IPS-NIHi11 (cell line): ENCODE data around the gene PRICKLE4.
"Not testable (repeated sequence)": the region's sequence is repeated elsewhere in the genome, so short reads cannot be mapped to it uniquely, and the experiment has no call there.

Experiments used
- DNase-seq: peaks from one replicate; pipeline ENCODE4 v3.0.0; 2012; ENCODE audit warnings: mixed read lengths, low spot score

The PRICKLE4 gene

GRCh38 chr6:41744236-41744787 is 36.3 kb upstream of the PRICKLE4 start:
- no peak for DNase-seq

DNA sequence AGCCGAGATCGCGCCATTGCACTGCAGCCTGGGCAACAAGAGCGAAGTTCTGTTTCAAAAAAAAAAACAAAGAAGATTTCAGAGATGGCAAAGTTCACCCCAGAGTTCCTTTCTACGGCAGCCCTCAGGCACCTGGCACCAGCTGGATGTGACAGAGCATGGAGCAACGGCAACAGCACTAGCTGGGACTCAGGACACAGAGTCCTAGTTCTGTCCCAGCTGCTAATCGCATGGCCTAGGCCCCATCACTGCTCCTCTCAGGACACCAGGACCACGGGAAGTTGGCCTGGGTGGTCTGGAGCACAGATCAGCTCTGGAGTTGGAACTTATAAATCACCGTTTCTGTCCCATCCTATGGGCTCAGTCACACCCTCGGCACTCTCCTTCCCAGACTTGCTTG is 34.5 kb upstream of the PRICKLE4 start:
- no peak for DNase-seq

DNA sequence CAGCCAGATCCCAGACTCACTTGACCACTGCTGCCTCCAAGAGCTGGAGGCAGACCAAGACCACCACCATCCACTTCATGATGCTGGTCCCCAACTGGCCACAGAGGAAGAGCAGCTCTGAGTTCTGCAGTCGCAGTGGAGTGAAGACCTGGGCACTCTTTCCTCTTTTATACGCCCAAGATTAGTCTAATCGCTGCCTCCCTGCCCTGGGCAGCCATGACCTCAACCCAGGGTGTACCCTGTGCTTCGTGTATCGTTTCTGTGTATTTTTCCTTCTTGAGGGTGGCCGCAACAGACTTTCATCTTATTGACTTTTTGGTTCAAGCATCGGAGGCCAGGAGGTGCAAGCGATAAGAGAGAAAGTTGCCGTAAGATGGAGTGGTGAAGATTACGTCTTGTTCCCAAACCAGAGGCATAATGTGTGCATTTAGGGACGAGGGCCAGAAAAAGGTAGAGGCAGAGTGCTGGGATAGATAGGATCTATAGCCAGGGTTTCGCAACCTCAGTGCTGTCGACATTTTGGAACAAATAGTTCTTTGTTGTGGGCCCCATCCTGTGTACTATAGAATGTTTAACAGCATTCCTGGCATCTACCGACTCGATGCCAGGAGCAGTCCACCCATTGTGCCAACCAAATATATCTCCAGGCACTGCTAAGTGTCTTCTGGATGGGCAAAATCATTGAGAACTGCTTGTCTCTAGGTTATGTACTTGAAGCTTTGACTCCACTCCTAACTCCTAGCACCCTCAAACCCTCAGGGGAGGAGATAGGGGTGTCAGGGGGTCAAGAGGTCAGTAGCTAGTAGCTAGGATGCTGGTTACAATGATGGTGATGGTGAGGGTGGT is 33.1 kb upstream of the PRICKLE4 start, which contains the start of gene PGC:
PGC (minus strand) TSS at position 142 of the 846 bp plus-strand sequence; CDS start at position 79, 63 bp downstream.
- DNase-seq: no peak

GRCh38 chr6:41748102-41748477 is 32.5 kb upstream of the PRICKLE4 start:
- no peak for DNase-seq

GRCh38 chr6:41748542-41748941 is 32.0 kb upstream of the PRICKLE4 start:
- DNase-seq: no peak

DNA sequence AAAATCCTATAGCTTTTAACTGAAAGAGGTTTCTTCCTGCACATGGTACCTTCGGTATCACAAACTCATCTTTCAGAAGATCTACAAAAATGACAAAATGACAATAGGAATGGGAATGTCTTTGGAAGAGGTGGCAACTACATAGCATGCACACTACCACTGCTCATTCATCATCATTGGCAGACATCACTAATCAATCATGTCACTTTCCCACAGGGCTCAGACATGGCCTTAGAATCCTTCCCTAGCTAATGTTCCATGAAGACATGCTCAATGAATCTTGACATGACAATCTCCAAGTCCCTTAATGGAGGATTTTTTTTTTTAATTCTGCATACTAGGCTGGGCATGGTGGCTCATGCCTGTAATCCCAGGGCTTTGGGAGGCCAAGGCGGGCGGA is 30.2 kb upstream of the PRICKLE4 start:
- DNase-seq: no peak

DNA sequence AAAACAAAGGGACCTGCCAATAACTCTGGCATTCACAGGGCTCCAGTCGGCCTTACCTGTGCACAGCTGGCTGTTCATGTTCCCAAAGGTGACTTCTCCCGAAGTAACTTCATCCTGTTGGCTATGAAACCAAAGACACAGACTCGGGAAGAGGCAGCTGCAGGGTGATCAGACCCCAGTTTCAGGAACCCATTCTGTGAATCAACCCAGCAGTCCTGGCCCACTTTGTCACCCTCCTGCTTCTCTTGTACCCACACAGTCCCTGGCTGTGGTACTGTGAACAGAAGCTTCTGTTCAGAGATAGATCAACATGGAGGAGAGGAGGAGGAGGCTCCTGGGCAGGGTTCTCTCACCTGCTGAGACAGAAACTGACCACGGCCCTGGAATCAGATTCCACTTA is 24.7 kb upstream of the PRICKLE4 start:
- DNase-seq: no peak

GRCh38 chr6:41756354-41756753 is 24.2 kb upstream of the PRICKLE4 start:
- no peak for DNase-seq

- no peak for DNase-seq
Measured at GRCh38 chr6:41757271-41757670, 23.3 kb upstream of the PRICKLE4 start.

DNA sequence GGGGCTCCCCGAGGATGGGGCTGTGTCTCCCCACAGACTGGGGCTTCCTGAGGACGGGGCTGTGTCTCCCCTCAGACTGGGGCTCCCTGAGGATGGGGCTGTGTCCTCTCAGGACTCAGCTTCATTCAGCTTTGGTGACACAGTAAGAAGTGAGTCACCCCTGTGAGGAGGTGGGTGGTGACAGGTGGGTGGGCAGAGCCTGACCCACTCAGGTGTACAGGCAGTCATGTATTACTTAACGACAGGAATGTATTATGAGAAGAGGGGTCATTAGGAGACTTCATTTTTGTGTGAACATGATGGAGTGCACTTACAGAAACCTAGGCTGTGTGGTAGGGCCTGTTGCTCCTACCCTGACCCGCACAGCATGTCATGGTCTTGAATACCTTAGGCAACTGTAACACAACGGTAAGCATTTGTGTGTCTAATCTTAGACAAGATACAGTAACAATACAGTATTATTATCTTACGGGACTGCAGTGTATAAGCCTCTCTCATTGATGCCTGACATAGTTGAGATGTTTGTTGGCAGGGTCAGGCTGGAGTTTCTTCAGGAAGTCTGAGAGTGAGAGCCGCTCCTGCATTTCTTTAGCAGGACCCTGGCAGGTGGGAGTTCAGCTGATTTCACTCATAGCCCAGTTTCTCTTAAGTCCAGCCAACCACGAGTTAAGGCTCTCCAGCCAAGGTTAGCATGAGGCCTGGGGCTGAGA is 22.5 kb upstream of the PRICKLE4 start:
- DNase-seq: no peak

GRCh38 chr6:41758641-41759035 is 21.9 kb upstream of the PRICKLE4 start:
- no peak for DNase-seq

- no peak for DNase-seq
Measured at GRCh38 chr6:41759106-41759904, 21.3 kb upstream of the PRICKLE4 start.

DNA sequence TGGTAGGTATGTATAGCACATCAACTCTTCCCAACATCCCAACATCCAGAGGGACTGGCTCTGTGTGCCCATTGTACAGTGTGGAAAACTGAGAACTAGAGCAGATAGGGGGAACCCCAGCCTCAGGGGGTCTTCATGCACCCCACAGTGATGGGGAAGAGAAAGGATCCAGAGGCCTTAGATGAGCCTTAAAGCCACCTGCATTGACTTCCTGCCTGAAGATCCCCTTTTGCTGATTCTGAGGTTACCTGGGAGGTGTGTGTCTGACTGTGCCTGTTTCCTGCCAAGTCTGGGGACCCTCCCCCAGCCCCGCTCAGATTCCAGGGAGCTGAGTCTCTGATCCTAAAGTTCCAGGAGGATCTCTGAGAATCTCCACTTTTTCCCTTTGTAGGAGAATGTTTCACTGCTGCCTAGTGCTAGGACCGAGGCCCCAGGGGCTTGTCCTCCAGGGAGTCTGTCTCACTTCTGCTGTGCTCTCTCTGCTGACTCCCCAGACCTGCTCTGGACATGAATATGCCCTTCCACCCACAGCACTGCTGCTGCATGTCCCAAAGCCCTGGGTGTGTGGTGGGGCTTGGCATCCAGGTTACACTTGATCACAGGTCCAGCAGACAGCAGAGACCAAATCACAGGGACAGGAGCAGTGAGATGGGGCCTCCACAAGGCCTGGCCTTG is 20.5 kb upstream of the PRICKLE4 start:
- no peak for DNase-seq

GRCh38 chr6:41763470-41763869 is 17.1 kb upstream of the PRICKLE4 start:
- DNase-seq: no peak

DNA sequence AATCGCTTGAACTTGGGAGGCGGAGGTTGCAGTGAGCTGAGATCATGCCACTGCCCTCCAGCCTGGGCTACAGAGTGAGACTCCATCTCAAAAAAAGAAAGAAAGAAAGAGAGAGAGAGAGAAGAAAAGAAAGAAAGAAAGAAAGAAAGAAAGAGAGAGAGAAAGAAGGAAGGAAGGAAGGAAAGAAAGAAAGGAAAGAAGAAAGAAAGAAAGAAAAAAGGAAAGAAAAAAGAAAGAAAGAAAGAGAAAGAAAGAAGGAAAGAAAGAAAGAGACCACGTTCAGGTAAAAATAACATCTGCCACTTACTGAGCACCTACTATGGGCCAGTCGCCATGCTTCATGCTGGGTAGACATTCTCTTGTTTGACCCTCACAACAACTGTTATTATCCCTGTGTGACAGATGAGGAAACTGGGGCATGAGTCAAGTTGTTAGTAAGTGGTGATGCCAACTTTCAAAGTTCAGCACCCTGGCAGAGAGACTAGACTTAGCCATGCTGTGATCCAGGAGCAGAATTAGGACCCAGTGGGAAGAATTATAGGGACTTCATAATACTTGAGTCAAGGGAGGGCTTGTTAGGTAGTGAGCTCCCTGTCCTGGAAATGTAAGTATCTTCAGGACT is 14.4 kb upstream of the PRICKLE4 start:
- DNase-seq: not testable (repeated sequence)

DNA sequence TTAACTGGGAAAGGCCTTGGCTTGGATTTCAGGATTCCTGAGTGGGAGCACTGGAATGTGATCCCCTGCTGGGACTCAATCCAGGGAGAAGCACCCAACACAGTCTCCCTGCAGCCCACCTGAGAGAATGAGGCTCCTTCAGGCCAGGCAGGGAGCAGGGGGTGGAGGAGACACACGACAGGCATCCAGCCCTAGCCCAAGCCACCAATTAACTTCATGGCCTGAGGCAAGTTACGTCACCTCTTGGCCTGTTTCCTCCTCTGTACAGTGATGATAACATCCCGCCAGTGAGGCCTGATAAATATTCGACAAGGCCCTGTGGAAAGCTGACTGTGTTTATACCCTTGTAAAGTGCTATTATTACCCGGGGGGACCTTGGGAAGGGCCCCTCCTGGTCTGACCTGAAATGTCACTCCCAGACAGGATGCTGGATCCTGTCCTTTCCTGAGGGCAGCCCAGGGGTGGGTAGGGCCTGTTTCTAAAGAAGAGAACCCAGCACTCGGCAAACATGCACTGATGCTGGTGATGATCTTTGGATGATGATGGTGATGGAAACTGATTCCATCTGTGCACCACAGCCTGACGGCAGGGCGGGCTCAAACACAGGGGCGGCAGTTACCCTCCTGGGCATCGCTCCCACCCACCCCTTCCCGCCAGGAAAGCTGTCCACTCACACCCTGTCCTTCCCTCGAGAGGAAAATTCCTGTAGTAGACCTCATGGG is 13.3 kb upstream of the PRICKLE4 start:
- DNase-seq: no peak

DNA sequence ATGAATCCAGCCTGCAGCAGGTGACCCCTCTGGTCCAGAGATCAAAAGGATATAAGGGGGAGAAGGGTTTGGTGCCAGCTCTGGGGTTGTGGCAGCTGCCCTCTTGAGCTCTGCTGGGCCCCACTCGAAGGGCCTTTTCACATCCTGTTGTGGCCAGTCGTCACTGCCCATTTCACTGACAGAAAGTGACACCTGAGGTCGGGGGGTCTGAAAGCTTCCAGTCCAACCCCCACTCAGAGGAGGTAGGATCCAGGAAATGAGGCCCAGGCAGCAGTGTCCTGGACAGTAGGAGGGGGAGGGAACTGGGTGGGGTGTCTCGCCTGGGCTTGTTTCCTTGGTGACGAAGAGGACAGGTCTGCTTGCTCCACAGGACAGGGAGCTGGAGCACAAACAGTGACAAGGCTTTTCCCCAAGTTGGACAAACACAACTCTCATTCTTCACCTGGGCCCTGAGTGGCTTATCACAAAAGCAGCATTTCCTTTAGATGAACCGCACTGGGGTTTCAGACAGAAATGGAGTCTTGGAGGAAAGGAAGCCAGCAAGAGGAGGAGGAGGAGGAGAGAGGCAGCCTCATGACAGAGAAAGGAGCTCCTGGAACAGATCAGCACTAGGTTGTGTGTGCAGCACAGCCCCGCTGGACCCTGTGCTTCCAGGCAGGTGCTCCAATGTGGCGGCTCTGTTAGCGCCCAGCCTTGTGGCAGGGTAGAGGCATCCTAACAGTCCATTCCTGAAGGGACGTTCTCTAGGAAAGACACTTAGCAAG is 11.9 kb upstream of the PRICKLE4 start:
- no peak for DNase-seq

DNA sequence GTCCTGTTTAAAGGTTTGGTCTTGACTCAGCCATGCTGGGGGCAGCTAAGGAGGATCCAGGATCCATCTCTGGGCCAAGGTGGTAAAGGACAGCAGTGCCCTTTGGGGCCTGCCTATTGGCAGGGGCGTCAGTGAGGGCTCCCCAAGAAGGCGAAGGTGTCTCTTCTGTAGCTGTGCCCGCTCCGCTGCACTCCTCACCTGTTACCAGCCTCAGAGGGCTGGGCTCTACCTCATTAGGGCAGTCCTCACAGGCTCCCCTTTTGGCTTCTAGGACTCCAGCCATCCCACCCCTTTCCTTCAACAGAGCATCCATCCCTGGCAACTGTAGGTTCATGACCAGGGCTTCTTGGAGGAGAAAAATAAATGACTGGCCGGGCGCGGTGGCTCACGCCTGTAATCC is 11.2 kb upstream of the PRICKLE4 start:
- no peak for DNase-seq

GRCh38 chr6:41770381-41771057 is 10.1 kb upstream of the PRICKLE4 start:
- DNase-seq: no peak
